HL-60/S4 treated with retinoic acid at 250 ng/mL for 4 days and 3 days (cell line): ENCODE measurements around the gene GAB4.
"Not testable (repeated sequence)": the region's sequence is repeated elsewhere in the genome, so short reads cannot be mapped to it uniquely, and the experiment has no call there.

Experiments used
- in situ Hi-C: fragments of 300-500 bp; cut with MboI; formaldehyde crosslinking; loops from 2 replicates; pipeline ENCODE4 v1.7.0; 2022; ENCODE audit warnings: low sequenced_read_pairs

The GAB4 gene

DNA sequence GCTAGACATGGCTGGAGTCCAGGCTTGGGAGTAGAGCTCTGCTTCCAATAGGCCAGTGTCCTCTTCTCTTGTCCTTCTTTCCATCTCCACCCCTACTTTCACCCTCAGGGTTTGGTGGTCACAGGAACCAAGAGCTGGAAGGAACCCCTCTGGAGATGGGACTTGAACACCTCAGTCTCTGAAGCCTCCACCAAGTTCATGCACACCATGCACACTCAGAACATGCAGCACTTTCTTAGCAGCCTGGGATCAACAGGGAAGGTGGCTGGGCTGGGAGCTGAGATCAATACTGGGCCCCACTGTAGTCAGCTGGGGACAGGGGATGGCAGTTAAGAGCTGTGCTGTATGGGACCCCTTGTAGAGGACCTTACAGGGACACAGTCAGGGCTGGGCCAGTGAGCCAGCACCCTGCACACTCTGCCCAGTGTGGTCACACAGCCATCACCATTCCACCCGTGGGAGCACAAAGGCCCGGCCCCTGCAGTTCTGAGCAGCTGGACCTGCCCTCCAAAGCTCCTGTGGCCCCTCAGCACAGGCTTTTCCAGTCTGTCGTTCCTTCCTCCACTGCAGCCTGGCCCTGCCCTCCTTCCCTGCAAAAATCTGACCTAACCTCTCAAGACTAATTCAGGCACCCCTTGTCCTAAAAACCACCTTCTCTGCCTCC is 47.7 kb downstream of the GAB4 start:
- in situ Hi-C loops: no loop called here

DNA sequence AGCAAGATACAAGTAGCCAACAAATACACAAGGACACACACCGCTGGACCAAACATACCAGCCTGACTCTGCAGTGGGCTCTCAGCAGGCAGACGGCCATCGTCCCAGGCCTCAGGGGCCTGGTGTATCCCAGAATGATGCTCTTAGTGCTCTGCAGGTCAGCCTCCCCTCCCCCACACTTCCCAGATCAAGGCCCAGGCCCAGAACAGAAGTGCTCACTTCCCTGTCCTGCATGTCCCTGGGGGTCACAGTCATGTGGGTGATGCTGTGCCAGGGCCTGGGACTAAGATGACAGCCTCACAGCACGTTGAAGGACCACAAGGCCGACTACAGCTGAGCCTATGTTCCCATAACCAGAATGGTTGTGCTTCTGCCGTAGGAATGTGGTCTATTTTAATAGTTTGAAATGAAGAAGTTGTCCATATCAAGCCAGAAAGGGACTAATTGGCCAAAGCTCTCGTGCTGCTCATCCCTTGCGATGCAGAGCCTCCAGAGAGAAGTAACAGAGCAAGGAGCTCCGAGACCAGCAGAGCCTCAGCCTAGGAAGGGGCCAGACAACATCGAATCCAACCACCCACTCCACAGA is 48.6 kb downstream of the GAB4 start:
- in situ Hi-C loops: no loop called here

DNA sequence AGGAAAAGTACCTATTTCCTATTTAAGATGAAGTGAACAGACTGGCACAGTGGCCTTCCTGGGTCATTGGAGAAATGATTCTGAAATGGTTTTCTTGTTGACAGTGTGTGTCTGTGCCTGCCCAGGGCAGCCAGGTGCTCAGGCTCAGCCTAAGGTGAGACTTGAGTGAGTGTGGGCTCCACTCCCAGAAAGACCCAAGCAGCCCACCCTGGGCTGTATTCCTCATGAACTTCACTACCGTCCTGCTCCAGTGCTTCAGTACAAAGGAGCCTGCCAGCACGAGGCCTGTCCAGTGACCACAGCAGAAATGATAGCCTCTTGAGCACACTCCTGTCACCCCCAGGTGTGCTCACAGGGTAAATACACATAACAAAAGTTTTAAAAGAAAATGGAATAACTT is 49.5 kb downstream of the GAB4 start:
- in situ Hi-C loops: no loop called here

DNA sequence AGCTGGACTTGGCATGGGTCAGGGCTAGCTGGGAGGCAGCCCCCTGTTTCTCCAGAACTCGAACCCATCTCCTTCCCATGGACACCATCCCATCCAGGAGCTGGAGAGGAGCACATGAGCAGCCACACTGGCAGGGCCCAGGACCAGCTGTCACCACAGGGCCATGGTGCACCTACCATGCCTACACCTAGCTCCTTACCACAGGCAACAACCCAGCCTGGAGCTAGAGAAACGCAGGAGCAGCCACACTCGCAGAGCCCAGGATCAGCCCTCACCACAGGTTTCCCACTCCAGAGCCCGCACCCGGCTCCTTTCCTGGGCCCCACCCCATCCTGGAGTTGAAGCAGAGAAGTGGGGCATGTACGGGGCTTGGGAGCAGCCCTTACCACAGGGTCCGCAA is 50.2 kb downstream of the GAB4 start:
- in situ Hi-C loops: no loop called here

DNA sequence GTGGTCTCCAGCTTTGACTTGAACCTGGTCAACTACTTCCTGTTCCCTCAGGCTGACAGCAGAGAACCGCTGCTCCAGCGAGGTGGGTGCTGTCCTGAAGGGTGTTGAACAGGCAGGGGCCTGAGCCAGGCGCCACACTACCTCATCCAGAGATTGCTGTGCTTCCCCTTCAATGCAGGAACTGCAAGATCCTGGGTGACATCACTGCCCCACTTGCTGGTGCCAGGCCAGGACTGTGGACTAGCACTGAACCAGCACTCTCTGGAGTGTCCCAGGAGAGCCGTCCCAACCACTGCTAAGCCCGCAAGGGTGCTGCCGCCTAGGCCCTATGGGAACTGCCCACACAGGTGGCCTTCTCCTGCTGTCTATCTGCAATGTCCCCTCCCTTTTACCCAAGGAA is 51.7 kb downstream of the GAB4 start:
- in situ Hi-C loops: no loop called here

DNA sequence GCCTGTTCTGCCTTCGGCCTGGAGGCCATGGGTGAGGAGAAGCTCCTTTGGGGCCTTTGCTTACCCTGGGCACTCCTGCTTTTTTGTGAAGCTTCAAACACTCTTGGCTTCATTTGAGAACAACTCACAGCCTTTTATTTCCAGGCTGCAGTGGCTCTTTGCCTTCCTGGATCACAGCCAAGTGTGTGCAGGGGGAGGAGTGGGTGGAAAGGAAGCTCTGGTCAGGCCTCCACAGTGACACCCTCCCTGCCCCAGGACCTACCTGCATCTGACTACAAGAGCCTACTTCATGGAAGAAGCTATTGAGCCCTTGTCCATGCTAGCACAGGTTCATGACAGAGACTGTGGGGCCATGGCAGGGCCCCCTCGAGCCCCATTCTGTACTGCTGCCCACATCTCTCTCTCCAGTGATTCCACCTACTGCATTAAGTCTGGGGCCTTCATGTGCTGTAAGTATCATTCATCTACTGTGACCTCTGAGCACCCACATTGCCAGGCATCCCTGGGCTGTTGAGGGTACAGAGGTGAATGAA is 52.3 kb downstream of the GAB4 start:
- in situ Hi-C loops: no loop called here

DNA sequence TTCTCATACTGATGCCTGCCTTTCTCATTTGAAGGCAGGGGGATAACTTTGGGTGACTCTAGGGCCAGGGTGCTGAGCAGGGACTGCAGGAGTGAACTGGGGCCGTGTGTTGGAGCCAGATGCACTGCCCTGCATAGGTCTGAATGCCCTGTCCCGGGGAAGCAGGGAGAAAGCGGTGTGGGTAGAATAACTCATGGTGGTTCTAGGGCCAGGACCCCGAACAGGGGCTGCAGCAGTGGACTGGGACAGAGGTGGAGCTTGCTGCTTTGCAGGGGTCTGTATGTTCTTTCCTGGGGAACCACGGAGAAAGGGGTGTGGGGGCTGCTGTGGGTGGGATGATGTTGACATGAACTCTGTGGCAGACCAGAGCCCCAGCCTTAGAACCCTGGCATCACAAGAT is 52.9 kb downstream of the GAB4 start:
- in situ Hi-C loops: no loop called here

DNA sequence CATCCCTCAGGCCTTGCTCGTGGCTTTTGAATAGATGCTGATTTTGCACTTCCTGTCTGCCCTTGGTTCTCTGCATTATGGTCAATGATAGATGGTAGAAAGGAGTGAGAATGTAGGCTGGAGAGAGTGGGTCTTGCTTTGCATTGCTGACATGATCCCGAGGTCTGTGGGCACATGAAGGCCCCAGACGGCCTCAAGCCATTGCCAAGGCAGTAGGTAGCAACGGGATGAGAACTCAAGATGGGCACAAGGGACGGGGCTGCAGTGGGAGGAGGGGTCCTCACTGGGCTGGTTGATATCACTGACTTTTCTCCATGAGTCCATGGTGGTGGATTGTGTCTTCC is 54.0 kb downstream of the GAB4 start:
- in situ Hi-C loops: no loop called here

DNA sequence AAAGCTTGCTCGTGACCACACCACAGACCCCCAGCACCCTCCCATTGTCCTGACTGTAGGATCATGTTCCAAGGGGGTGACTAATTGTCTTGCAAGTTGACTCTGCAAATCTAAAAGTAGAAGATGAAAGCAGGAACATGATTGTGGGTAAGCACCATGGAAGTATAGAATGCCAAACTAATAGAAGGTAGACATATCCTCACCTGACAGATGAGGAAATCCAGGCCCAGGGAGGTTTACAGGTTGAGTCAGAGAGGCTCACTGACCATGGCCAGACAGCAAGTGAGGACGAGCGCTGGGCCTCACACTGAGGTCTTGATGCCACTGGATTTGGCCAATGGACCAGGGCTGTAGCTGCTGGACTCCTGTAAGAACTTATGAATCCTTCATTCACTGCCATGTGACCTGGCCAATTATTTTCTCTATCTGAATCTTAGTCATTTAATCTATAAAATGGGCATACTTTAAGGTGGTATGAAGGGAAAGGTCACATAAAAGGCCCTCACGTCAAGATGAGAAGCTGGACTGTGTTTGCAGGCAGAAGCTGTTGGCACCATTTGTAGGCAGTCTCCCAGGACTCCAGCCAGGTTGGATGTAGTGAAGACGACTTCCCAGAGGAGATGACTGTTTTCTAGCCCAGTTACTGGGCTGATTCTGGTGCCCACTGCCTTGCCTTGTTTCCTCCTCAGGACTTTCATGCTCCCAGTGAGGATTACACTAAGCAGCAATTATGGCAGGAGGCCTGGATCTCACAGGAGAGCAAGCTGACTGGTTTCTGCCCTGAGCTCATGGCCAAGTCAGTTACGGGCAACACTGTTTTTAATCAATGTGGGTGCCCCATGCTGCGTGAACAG is 54.6 kb downstream of the GAB4 start:
- in situ Hi-C loops: no loop called here

DNA sequence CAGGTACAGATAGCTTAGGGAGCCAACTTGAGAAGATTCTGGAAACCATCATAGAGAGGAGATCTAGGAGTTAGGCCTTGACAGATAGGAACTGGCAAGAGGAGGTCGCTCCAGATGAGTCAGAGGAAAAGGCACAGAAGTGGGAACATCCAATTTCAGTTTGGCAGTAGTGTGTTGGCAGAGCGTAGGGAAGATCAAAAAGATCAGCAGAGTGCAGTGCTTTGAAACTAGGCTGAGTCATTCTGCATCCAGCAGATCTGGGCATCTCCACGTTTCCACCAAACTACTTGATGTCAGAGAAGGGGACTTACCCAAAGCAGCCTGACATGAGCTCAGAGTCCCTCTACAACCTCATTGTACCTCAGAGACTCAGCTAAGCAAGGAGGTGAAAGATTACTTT is 58.5 kb downstream of the GAB4 start:
- in situ Hi-C loops: no loop called here

DNA sequence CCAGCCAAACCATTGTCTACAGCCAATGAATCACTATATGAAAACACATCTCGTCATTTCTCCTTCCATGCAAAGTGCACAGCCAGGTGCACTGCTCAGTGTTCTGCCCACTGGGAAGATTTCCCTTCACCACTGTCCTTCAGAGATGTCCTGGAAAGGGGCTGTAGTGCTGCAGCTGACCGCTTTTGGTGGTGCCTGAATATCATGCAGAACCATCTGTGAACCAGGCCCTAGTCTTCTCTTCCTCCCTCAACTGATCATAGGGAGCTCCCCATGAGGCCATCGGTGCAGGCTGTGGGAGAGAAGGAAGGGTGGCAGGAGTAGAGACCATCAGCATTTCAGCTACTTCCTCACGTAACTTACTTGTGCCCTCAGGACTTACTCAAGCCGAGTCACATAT is 70.2 kb downstream of the GAB4 start:
- in situ Hi-C loops: no loop called here

DNA sequence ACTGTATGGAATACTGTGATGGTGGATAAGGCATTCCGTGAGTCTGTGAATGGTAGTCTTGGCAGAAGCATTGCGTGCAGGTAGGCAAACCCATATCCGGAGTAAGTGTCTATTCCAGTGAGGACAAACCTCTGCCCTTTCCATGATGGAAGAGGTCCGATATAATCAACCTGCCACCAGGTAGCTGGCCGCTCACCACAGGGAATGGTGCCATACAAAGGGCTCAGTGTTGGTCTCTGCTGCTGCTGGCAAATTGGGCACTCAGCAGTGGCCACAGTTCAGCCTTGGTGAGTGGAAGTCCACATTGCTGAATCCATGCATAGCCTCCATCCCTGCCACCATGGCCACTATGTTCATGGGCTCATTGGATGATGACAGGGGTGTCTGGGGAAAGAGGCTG is 70.8 kb downstream of the GAB4 start:
- in situ Hi-C loops: not testable (repeated sequence)

DNA sequence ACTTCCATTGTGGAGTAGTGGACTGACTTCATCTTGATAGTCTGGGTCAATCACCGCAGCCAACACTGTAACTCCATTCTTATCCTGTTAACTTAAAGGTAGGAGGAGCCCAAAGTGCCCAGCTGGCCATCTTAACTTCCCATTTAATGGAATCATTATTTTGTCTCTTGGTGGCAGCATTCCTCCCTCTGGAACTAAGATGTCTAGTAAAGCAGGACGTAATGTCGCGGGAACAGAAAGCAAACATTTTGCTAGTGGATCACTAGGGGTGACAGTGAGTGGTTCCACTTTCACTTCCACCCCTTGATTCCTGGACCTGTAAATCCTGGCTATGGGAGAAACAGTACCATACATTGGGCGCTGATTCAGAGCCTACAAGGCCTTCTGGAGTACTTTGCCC is 71.4 kb downstream of the GAB4 start:
- in situ Hi-C loops: no loop called here

DNA sequence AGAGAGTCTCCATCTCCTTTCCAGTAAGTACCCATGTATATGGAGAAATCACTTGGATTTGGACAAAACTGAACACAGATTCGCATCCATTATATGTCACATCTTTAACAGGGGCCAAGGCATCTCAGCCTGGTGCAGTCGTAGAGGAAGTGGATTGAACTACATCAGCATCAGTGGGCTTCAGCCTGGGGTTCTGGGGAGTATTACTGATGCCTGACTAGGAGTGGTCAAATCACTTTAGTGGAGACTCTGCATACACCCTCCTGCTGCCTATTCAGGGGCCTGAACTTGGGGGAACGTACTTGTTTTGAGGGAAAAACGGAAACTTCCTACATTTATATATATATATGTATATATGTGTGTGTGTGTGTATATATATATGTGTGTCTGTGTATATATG is 72.8 kb downstream of the GAB4 start:
- in situ Hi-C loops: no loop called here

DNA sequence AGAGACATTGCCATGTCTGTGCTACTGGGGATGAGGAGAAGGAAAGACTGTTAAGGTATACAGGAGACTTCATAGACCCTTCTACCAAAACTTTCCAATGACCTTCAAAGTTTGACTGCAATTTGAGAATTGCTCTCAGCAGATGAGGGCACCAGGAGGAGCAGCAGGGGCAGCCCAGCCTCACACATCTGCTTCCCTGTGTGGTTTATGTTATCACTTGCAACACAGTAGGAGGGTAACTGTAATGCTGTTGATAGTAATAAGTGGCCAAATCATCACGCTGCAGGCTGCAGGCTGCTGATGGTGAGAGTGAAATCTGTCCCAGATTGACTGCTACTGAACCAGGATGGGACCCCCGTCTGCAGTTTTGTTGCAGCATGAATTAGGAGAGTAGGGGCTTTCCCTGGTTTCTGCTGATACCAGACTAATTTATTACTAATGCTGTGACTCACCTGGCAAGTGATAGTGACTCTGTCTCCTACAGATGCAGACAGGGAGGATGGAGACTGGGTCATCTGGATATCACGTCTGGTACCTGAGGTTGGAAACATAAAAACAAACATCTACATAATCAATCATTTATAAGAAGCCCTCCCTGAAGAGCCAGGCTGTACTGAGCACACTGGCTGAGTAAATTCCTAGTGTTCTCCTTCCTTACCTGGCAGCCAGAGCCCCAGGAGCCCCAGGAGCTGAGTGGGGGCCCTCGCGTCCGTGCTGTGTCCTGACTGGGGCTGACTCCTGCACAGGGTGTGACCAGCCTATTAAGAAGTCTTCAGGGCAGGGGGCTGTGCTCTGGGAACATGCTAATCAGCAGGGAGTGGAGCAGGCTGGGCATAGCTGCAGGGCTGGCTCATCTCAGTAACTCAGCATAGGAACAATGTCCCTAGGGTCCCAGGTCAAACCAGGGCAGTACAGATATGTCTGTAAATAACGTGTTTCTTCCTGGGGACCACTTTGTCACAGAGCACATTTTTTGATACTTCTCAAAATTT is 74.4 kb downstream of the GAB4 start:
- in situ Hi-C loops: no loop called here

DNA sequence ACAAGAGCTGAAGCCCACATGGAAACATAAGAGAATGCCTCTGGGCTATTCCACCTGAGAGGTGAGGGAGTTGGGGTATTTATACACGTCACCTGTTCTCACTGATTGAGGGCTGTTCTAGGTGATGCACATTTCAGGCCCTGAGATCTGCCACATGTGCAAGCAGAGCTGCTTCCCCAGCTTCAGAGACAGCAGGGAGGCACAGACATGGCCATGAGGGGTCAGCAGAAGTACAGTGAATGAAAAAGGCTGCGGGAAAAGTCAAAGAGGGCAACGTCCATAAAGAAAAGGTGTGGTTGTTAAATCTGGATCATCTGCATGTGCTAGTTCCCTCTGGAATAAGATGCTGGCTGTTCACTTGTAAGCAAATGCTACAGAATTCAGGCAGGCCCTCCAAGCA is 75.4 kb downstream of the GAB4 start:
- in situ Hi-C loops: no loop called here

DNA sequence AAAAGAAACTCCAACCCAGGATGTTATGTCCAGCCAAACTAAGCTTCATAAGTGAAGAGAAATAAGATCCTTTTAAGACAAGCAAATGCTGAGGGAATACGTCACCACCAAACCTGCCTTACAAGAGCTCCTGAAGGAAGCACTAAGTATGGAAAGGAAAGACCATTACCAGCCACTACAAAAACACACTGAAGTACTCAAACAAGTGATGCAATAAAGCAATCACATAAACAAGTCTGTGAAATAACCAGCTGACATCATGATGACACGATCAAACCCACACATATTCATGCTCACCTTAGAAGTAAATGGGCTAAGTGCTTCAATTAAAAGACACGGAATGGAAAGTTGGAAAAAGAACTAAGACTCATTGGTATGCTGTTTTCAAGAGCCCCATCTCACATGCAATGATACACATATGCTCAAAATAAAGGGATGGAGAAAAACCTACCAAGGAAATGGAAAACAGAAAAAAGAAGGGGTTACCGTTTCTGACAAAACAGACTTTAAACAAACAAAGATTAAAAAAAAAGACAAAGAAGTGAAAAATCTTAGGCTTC is 82.5 kb downstream of the GAB4 start:
- in situ Hi-C loops: no loop called here

DNA sequence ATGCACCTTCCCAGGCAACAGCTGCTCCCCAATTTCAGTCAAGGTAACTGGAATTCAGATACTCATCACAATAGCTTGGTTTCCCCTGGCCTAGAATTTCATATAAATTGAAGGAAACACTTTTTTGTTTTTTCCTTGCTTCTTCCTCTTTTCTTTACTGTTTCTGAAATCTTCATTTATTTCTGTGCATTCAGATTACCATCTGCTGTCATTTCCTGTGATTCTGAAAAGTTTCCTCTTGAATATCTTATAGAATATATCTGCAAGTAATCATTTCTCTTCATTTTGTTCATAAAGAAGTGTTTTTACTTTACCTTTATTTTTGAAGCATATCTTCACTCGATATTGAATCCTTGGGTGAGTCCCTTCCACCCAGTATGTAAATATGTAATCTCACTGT is 85.3 kb downstream of the GAB4 start:
- in situ Hi-C loops: loop anchor here (25.0 kb wide), 1 partner anchor 160 kb away; no protein-coding TSS in a partner anchor

DNA sequence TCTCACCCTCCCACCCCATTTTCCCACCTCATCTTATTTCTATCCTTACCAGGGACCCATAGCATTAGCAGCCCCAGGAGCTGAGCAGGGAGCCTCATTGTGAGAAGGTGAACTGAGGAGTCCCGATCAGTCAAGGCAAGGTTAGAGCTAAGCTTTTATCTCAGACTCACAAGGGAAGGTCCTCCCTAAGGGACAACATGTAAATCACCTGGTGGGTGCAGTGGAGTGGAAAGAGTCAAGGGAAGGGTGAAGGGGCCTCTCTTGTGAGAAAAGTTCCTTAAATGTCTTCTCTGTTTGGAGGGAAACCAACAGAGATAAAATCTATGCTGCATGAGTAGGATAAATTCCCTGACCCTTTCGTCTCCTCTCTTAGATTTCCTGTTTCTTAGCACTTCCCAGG is 85.9 kb downstream of the GAB4 start:
- in situ Hi-C loops: loop anchor here (25.0 kb wide), 1 partner anchor 160 kb away; no protein-coding TSS in a partner anchor
